GM12865 (cell line): ENCODE measurements around the gene SSH2.

Source experiments
- DNase-seq: peaks from one replicate; pipeline ENCODE4 v3.0.0; 2010; ENCODE audit warnings: low read depth
- H3K4me3 ChIP-seq: 2 replicates; pipeline ENCODE4 v1.5.1; 2011; ENCODE audit warnings: mild to moderate bottlenecking, low read depth, low read length, control low read depth
- TF ChIP-seq, protein P1 (sequence below): IDR thresholded peaks from 2 replicates; pipeline ENCODE4 v1.5.1; 2011; ENCODE audit warnings: low read length, control low read depth, low read depth, inconsistent platforms; ENCODE audit not compliant: insufficient read depth; ENCODE audit errors: missing control alignments

Gene SSH2

GRCh38 chr17:29764217-29764616, 165.8 kb downstream of the SSH2 start:
- TF ChIP-seq, protein P1, sequence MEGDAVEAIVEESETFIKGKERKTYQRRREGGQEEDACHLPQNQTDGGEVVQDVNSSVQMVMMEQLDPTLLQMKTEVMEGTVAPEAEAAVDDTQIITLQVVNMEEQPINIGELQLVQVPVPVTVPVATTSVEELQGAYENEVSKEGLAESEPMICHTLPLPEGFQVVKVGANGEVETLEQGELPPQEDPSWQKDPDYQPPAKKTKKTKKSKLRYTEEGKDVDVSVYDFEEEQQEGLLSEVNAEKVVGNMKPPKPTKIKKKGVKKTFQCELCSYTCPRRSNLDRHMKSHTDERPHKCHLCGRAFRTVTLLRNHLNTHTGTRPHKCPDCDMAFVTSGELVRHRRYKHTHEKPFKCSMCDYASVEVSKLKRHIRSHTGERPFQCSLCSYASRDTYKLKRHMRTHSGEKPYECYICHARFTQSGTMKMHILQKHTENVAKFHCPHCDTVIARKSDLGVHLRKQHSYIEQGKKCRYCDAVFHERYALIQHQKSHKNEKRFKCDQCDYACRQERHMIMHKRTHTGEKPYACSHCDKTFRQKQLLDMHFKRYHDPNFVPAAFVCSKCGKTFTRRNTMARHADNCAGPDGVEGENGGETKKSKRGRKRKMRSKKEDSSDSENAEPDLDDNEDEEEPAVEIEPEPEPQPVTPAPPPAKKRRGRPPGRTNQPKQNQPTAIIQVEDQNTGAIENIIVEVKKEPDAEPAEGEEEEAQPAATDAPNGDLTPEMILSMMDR = no peak
- no peak overlapping the region for H3K4me3 ChIP-seq
- DNase-seq = no peak

- TF ChIP-seq, protein P1 = no peak
- no peak for DNase-seq
- H3K4me3 ChIP-seq = no peak overlapping the region
Measured at GRCh38 chr17:29763273-29763672, 166.8 kb downstream of the SSH2 start.

DNA sequence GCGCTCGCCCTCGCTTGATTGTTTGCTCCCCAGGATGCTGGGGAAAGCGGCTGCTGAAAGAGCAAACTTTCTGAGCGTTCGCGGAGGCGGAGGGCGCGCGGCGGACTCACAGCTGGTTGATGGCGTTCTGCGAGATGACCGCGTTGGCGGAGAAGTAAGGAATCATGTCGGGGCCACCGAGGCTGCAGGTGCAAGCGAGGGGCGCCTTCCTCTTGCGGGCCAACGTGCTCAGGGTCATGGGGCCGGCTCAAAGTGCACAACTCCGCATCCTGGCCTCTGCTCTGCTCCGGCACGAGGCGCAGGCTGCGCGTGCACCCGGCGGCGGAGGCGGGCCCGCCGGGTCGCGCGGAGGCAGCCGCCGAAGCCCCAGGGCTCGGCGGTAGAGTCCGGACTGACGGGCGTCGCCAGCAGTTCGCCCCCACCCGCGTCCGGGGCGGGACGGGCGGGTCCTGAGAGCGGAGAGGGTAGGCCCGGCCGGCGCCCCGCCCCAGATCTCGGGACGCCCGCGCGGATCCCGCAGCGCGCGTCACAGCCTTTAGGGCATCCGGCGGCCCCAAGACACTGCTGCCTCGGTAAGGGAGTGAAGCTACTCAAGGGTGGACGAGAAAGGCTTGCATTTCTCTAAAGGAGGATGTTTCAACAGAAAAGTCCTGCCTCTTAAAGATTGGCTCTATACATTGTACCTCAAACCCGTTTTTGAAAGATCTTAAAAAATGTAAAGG, 168.8 kb downstream of the SSH2 start:
- TF ChIP-seq, protein P1 = no peak
- DNase-seq = peak; percentile 96
- peak overlapping the region; percentile 91 for H3K4me3 ChIP-seq

DNA sequence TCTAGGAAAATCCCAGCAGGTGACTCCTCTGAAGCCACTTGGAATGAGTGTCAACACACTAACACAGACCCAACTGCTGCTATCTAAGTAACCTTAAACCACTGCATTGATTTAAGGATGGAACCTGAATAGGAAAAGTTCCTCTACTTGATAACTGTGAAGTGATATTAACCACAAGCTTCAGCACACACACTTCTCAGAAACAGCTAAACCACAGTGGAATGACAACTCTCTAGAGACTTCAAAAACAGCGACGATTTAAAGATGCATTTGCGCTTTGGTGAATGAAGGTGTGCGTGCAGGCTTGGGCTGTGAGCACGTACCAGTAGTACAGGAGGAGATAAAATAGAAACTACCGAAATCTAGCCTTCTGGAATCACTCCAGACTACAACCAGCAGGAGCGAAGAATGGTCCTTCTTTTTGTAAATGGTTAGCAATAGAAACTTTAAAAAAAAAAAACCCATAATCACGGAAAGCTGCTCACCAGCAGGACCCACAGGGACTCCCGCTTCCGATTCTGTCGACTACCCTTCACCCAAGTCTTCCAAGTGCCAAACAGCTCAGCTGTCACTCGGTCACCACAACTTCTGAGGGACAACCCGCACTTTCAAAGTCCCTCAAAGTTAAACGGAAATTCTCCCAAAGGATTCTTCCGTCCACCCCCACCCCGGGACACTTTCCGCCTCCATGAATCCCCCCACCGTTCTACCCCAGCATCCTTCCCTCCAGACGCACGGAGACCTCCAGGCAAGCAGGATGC, 169.6 kb downstream of the SSH2 start:
- peak; percentile 87 for DNase-seq
- TF ChIP-seq, protein P1 = no peak
- H3K4me3 ChIP-seq = peak overlapping the region; percentile 91

- peak; percentile 15 for DNase-seq
- H3K4me3 ChIP-seq = peak overlapping the region; percentile 91
- TF ChIP-seq, protein P1 = no peak
Measured at GRCh38 chr17:29758255-29758654, 171.8 kb downstream of the SSH2 start.

DNA sequence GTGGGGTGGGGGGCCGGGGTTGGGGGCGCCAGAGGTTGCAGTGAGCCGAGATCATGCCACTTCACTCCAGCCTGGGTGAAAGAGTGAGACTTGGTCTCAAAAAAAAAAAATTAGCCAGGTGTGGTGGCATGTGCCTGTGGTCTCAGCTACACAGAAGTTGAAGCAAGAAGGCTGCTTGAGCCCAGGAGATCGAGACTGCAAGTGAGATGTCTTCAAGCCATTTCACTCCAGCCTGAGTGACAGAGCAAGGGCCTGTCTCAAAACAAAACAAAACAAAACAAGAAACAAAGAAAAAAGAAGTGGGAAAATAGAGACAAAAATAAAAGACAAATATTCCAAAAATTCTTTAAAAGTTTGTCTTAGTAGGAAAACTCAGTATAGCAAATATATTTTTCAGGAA, 172.2 kb downstream of the SSH2 start:
- H3K4me3 ChIP-seq = peak overlapping the region; percentile 91
- TF ChIP-seq, protein P1 = no peak
- DNase-seq = peak; percentile 71
